ENCODE results near the gene LRBA. TPM values are rescaled to one million over a fixed set of nuclear protein-coding genes. Genes with fewer than 3 reads are reported as not detected.
"Not testable (repeated sequence)": the region's sequence is repeated elsewhere in the genome, so short reads cannot be mapped to it uniquely, and the experiment has no call there.

Gene LRBA
- total RNA-seq, 4 donors from 2014 or later, result 13.3 to 21.2 (median 20.1) TPM

DNA sequence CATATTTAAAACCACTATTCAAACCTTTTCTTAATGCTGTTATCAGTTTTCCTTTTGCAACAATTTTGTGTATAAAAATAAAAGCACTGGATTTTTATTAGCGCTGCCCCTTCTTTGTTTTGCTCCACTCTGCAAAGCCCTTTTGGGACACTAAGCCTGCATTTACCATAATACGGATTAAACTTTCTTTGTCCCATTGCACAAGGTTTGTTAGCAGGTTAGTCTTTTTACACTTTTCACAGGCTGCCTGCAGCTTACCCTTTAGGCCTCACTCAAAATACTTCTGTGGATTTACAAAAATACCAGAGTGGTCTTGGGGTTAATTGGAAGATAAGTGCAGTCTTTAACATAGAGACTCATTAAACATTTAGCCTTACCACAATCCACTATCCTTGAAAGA is 468.8 kb downstream of the LRBA start:
- intact Hi-C loops (cut with DNase I), result no loop called here
- DNase-seq (ENCODE audit: extremely low spot score), result no peak
- H3K27ac ChIP-seq (replicated peaks in 1 of 4), result no peak overlapping the region
- H3K9me3 ChIP-seq, result no peaks in the 10 kb centered on the region
- no peaks in the 10 kb centered on the region for H3K4me1 ChIP-seq
- H3K27me3 ChIP-seq, result no peaks in the 10 kb centered on the region
- H3K36me3 ChIP-seq, result no peaks in the 10 kb centered on the region
- WGBS, result 93% methylated on average over 2 of the region's 2 CpGs
- H3K4me3 ChIP-seq, result no peak overlapping the region
- TF ChIP-seq EP300 (IDR thresholded peaks at IDR 0.05), result no peak
- no peak for TF ChIP-seq POLR2A (IDR thresholded peaks at IDR 0.05; ENCODE audit: low read depth)
- TF ChIP-seq, protein P1, sequence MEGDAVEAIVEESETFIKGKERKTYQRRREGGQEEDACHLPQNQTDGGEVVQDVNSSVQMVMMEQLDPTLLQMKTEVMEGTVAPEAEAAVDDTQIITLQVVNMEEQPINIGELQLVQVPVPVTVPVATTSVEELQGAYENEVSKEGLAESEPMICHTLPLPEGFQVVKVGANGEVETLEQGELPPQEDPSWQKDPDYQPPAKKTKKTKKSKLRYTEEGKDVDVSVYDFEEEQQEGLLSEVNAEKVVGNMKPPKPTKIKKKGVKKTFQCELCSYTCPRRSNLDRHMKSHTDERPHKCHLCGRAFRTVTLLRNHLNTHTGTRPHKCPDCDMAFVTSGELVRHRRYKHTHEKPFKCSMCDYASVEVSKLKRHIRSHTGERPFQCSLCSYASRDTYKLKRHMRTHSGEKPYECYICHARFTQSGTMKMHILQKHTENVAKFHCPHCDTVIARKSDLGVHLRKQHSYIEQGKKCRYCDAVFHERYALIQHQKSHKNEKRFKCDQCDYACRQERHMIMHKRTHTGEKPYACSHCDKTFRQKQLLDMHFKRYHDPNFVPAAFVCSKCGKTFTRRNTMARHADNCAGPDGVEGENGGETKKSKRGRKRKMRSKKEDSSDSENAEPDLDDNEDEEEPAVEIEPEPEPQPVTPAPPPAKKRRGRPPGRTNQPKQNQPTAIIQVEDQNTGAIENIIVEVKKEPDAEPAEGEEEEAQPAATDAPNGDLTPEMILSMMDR (IDR thresholded peaks at IDR 0.05), result no peak
- no peak for TF ChIP-seq POLR2AphosphoS5 (IDR thresholded peaks at IDR 0.05)

DNA sequence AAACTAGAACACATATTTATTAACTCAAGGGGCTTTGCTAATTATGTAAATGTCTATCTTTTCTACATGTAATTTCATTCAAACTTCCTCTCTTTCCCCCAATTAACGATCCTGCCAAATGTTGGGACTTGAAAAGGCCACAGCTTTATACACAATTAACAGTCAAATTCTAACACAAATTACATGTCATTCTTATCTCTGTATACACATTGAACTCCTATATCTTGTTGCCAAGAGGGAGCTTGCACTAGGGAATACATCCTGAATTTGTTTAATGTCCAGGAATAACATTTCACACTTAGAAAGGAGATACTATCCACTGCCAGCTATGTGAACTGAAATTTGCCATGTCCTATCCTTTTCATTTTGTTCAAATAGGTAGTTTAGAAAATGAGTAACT is 472.0 kb downstream of the LRBA start:
- no peaks in the 10 kb centered on the region for H3K36me3 ChIP-seq
- no peak overlapping the region for H3K4me3 ChIP-seq
- TF ChIP-seq POLR2AphosphoS5 (IDR thresholded peaks at IDR 0.05) (no peak), EP300 (IDR thresholded peaks at IDR 0.05) (no peak), POLR2A (IDR thresholded peaks at IDR 0.05; ENCODE audit: low read depth) (no peak)
- TF ChIP-seq, protein P1 (IDR thresholded peaks at IDR 0.05), result no peak
- 62% methylated on average over 1 of the region's 1 CpG for WGBS
- no peaks in the 10 kb centered on the region for H3K9me3 ChIP-seq
- DNase-seq (ENCODE audit: extremely low spot score), result no peak
- H3K4me1 ChIP-seq, result no peaks in the 10 kb centered on the region
- H3K27me3 ChIP-seq, result no peaks in the 10 kb centered on the region
- intact Hi-C loops (cut with DNase I), result no loop called here
- H3K27ac ChIP-seq (replicated peaks in 1 of 4), result no peak overlapping the region

DNA sequence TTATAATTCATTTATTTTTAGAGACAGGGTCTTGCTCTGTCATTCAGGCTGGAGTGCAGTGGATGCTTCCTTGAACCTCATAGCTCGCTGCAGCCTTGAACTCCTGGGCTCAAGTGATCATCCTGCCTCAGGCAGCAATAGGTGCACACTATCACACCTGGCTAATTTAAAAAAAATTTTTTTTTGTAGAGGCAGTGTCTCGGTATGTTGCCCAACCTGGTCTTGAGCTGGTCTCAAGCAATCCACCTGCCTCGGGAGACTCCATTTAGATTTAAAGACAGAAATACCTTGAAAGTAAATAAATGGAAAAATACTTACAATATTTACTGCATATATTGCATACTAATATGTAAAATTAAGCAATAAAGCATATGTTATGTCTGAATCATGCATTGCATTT is 473.4 kb downstream of the LRBA start:
- H3K27me3 ChIP-seq, result no peaks in the 10 kb centered on the region
- H3K27ac ChIP-seq (replicated peaks in 1 of 4), result no peak overlapping the region
- no peaks in the 10 kb centered on the region for H3K9me3 ChIP-seq
- TF ChIP-seq POLR2AphosphoS5 (IDR thresholded peaks at IDR 0.05) (no peak), EP300 (IDR thresholded peaks at IDR 0.05) (no peak), POLR2A (IDR thresholded peaks at IDR 0.05; ENCODE audit: low read depth) (no peak)
- TF ChIP-seq, protein P1 (IDR thresholded peaks at IDR 0.05), result no peak
- intact Hi-C loops (cut with DNase I), result no loop called here
- H3K4me1 ChIP-seq, result no peaks in the 10 kb centered on the region
- no peak overlapping the region for H3K4me3 ChIP-seq
- no peaks in the 10 kb centered on the region for H3K36me3 ChIP-seq
- 95% methylated on average over 3 of the region's 3 CpGs for WGBS
- DNase-seq (ENCODE audit: extremely low spot score), result no peak

DNA sequence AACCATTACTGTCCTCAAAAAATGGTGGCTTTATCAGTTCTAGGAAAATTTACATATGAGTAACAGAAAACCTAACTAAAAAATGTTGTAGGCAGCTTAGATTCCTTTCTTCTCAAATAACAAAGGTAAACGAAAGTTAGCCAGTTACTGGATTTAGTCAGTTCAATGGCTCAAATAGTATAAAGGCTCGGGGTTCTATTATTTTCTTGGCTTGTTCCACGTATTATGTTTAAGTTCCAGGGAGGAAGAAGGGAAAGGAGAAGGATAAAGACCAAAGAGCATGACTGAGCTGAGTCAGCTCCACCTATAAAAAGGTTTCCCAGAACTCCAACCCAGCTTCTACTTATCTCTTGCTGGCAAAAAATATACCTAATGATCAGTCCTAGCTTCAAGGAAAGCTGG is 474.1 kb downstream of the LRBA start:
- 83% methylated on average over 3 of the region's 3 CpGs for WGBS
- H3K9me3 ChIP-seq, result no peaks in the 10 kb centered on the region
- H3K4me3 ChIP-seq, result no peak overlapping the region
- H3K27me3 ChIP-seq, result no peaks in the 10 kb centered on the region
- TF ChIP-seq POLR2A (IDR thresholded peaks at IDR 0.05; ENCODE audit: low read depth) (no peak), POLR2AphosphoS5 (IDR thresholded peaks at IDR 0.05) (no peak), EP300 (IDR thresholded peaks at IDR 0.05) (no peak)
- TF ChIP-seq, protein P1 (IDR thresholded peaks at IDR 0.05), result no peak
- no peaks in the 10 kb centered on the region for H3K4me1 ChIP-seq
- intact Hi-C loops (cut with DNase I), result no loop called here
- DNase-seq (ENCODE audit: extremely low spot score), result no peak
- H3K27ac ChIP-seq (replicated peaks in 1 of 4), result no peak overlapping the region
- no peaks in the 10 kb centered on the region for H3K36me3 ChIP-seq

DNA sequence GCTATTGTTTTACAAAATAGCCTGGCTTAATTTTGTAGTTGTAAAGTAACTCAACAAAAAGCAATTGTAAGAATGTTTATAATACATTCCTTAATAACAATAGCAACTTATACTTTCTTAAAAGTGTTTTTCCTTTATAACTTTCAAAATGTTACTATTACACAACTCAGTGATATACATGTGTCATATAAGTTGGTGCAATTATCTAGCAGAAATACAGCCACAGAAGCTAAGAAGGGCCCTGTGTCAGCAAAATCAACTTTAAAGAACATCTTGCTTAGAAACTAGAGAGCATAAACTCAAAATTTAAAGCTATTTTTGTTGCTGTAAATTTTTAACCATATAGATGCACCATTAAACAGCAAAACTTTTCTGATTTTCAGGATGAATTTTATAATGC is 474.5 kb downstream of the LRBA start:
- TF ChIP-seq POLR2A (IDR thresholded peaks at IDR 0.05; ENCODE audit: low read depth), result no peak
- TF ChIP-seq, protein P1 (IDR thresholded peaks at IDR 0.05), result no peak
- TF ChIP-seq POLR2AphosphoS5 (IDR thresholded peaks at IDR 0.05), result no peak
- TF ChIP-seq EP300 (IDR thresholded peaks at IDR 0.05), result no peak
- Histone ChIP-seq H3K36me3 (no peaks in the 10 kb centered on the region), H3K9me3 (no peaks in the 10 kb centered on the region), H3K4me3 (no peak overlapping the region), H3K4me1 (no peaks in the 10 kb centered on the region), H3K27ac (replicated peaks in 1 of 4) (no peak overlapping the region), H3K27me3 (no peaks in the 10 kb centered on the region)
- DNase-seq (ENCODE audit: extremely low spot score), result no peak
- intact Hi-C loops (cut with DNase I), result no loop called here

DNA sequence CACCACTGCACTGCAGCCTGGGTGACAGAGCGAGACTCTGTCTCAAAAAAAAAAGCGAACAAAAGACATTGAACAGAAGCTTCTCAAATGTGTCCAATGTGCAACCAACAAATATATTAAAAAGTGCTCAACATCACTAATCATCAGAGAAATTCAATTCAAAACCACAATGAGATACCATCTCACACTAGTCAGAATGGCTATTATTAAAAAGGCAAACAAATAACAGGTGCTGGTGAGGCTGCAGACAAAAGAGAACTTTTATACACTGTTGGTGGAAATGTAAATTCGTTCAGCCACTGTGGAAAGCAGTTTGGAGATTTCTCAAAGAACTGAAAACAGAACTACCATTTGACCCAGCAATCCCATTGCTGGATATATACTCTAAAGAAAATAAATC is 477.2 kb downstream of the LRBA start:
- H3K9me3 ChIP-seq; H3K36me3 ChIP-seq; H3K27ac ChIP-seq (replicated peaks in 1 of 4); intact Hi-C loops (cut with DNase I); H3K27me3 ChIP-seq; DNase-seq (ENCODE audit: extremely low spot score); H3K4me1 ChIP-seq; H3K4me3 ChIP-seq: not testable (repeated sequence)
- WGBS, result 96% methylated on average over 3 of the region's 3 CpGs
